ENCODE data around the gene POLR1F. TPM values are rescaled to one million over a fixed set of nuclear protein-coding genes. Genes with fewer than 3 reads are reported as not detected.

POLR1F gene
- total and polyA plus RNA-seq, 2 experiments from 2014 or later: 14.4 to 17.2 TPM

- Histone ChIP-seq H3K9me3 (ENCODE audit: low read depth) (no peaks in the 10 kb centered on the region), H3K27me3 (no peaks in the 10 kb centered on the region), H3K79me2 (no peaks in the 10 kb centered on the region), H3K4me1 (ENCODE audit: insufficient read depth) (no peaks in the 10 kb centered on the region), H4K20me1 (ENCODE audit: insufficient read depth, poor library complexity, severe bottlenecking) (no peaks in the 10 kb centered on the region), H3K27ac (no peak overlapping the region), H3K4me3 (no peak overlapping the region), H3K4me2 (no peak overlapping the region), H3K9me2 (replicated peaks; ENCODE audit: insufficient read depth) (no peaks in the 10 kb centered on the region), H3K36me3 (replicated peaks; ENCODE audit: insufficient read depth, low read depth) (no peaks in the 10 kb centered on the region), H2AFZ (no peak overlapping the region)
- DNase-seq (ENCODE audit: low spot score): no peak
- TF ChIP-seq EZH2 (IDR thresholded peaks at IDR 0.05; ENCODE audit: borderline replicate concordance) (no peak), CTCF (IDR thresholded peaks at IDR 0.05; ENCODE audit: poor library complexity) (no peak), EZH2phosphoT487 (IDR thresholded peaks at IDR 0.05; ENCODE audit: low read depth, severe bottlenecking, unreplicated experiment) (no peak)
- WGBS (ENCODE audit: low lambda C conversion rate, missing lambda C conversion rate): 69% methylated on average over 3 of the region's 3 CpGs
These were observed 19.9 kb upstream of the POLR1F start for GRCh38 chr7:19728716-19729115.

DNA sequence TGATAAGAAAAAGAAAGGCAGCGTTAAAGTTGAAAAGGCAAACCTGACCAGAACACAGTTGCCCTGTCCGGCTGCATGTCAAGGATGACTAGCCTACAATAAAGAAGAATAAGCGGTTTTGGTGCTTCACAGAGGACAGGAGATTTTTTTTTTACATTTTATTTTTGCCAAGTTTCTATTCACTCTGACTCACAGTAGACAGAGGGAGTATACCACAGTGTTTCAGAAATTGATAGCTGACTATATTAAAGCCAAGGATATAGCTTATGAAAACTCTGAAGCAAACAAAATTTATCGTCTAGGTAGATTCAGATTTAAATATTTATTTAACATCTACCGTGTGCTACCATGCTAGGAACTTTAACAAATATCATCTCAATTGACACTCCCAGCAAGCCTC lies 16.9 kb upstream of the POLR1F start:
- DNase-seq (ENCODE audit: low spot score): no peak
- TF ChIP-seq EZH2 (IDR thresholded peaks at IDR 0.05; ENCODE audit: borderline replicate concordance): no peak
- TF ChIP-seq CTCF (IDR thresholded peaks at IDR 0.05; ENCODE audit: poor library complexity): no peak
- no peak for TF ChIP-seq EZH2phosphoT487 (IDR thresholded peaks at IDR 0.05; ENCODE audit: low read depth, severe bottlenecking, unreplicated experiment)
- no peak overlapping the region for H3K4me3 ChIP-seq
- no peaks in the 10 kb centered on the region for H4K20me1 ChIP-seq (ENCODE audit: insufficient read depth, poor library complexity, severe bottlenecking)
- H3K27ac ChIP-seq: no peak overlapping the region
- no peak overlapping the region for H2AFZ ChIP-seq
- H3K4me1 ChIP-seq (ENCODE audit: insufficient read depth): no peaks in the 10 kb centered on the region
- H3K36me3 ChIP-seq (replicated peaks; ENCODE audit: insufficient read depth, low read depth): no peaks in the 10 kb centered on the region
- no peak overlapping the region for H3K4me2 ChIP-seq
- no peaks in the 10 kb centered on the region for H3K9me2 ChIP-seq (replicated peaks; ENCODE audit: insufficient read depth)
- no peaks in the 10 kb centered on the region for H3K9me3 ChIP-seq (ENCODE audit: low read depth)
- H3K79me2 ChIP-seq: no peaks in the 10 kb centered on the region
- no peaks in the 10 kb centered on the region for H3K27me3 ChIP-seq
- 75% methylated on average over 5 of the region's 5 CpGs for WGBS (ENCODE audit: low lambda C conversion rate, missing lambda C conversion rate)

- Histone ChIP-seq H3K36me3 (replicated peaks; ENCODE audit: insufficient read depth, low read depth) (no peaks in the 10 kb centered on the region), H3K27ac (no peak overlapping the region), H3K4me1 (ENCODE audit: insufficient read depth) (no peaks in the 10 kb centered on the region), H3K9me2 (replicated peaks; ENCODE audit: insufficient read depth) (no peaks in the 10 kb centered on the region), H3K4me3 (no peak overlapping the region), H2AFZ (no peak overlapping the region), H4K20me1 (ENCODE audit: insufficient read depth, poor library complexity, severe bottlenecking) (no peaks in the 10 kb centered on the region), H3K9me3 (ENCODE audit: low read depth) (no peaks in the 10 kb centered on the region), H3K27me3 (no peaks in the 10 kb centered on the region), H3K4me2 (no peak overlapping the region), H3K79me2 (no peaks in the 10 kb centered on the region)
- TF ChIP-seq EZH2phosphoT487 (IDR thresholded peaks at IDR 0.05; ENCODE audit: low read depth, severe bottlenecking, unreplicated experiment) (no peak), CTCF (IDR thresholded peaks at IDR 0.05; ENCODE audit: poor library complexity) (no peak), EZH2 (IDR thresholded peaks at IDR 0.05; ENCODE audit: borderline replicate concordance) (no peak)
- 33% methylated on average over 1 of the region's 1 CpG for WGBS (ENCODE audit: low lambda C conversion rate, missing lambda C conversion rate)
- no peak for DNase-seq (ENCODE audit: low spot score)
These were observed 6.7 kb upstream of the POLR1F start for GRCh38 chr7:19715499-19715898.

GRCh38 chr7:19713676-19714075 lies 4.8 kb upstream of the POLR1F start:
- H3K27me3 ChIP-seq: no peaks in the 10 kb centered on the region
- H2AFZ ChIP-seq: no peak overlapping the region
- H3K4me2 ChIP-seq: no peak overlapping the region
- H3K4me3 ChIP-seq: no peak overlapping the region
- no peaks in the 10 kb centered on the region for H3K36me3 ChIP-seq (replicated peaks; ENCODE audit: insufficient read depth, low read depth)
- no peaks in the 10 kb centered on the region for H3K4me1 ChIP-seq (ENCODE audit: insufficient read depth)
- no peaks in the 10 kb centered on the region for H3K9me2 ChIP-seq (replicated peaks; ENCODE audit: insufficient read depth)
- no peaks in the 10 kb centered on the region for H3K9me3 ChIP-seq (ENCODE audit: low read depth)
- H3K79me2 ChIP-seq: no peaks in the 10 kb centered on the region
- H4K20me1 ChIP-seq (ENCODE audit: insufficient read depth, poor library complexity, severe bottlenecking): no peaks in the 10 kb centered on the region
- TF ChIP-seq EZH2 (IDR thresholded peaks at IDR 0.05; ENCODE audit: borderline replicate concordance) (no peak), CTCF (IDR thresholded peaks at IDR 0.05; ENCODE audit: poor library complexity) (peak; percentile 70), EZH2phosphoT487 (IDR thresholded peaks at IDR 0.05; ENCODE audit: low read depth, severe bottlenecking, unreplicated experiment) (no peak)
- peak; percentile 53 for DNase-seq (ENCODE audit: low spot score)
- 78% methylated on average over 1 of the region's 1 CpG for WGBS (ENCODE audit: low lambda C conversion rate, missing lambda C conversion rate)
- no peak overlapping the region for H3K27ac ChIP-seq
